Activated CD8-positive, alpha-beta memory T cell treated with anti-CD3 and anti-CD28 coated beads for 4 hours (primary cell): ENCODE measurements around the gene FKBP2.

Experiments
- DNase-seq, 2 donors: peaks; one replicate each; pipeline ENCODE4 v3.0.0-alpha.2; 2020; ENCODE audit warnings: low read depth in 2 of 2

Gene FKBP2

DNA sequence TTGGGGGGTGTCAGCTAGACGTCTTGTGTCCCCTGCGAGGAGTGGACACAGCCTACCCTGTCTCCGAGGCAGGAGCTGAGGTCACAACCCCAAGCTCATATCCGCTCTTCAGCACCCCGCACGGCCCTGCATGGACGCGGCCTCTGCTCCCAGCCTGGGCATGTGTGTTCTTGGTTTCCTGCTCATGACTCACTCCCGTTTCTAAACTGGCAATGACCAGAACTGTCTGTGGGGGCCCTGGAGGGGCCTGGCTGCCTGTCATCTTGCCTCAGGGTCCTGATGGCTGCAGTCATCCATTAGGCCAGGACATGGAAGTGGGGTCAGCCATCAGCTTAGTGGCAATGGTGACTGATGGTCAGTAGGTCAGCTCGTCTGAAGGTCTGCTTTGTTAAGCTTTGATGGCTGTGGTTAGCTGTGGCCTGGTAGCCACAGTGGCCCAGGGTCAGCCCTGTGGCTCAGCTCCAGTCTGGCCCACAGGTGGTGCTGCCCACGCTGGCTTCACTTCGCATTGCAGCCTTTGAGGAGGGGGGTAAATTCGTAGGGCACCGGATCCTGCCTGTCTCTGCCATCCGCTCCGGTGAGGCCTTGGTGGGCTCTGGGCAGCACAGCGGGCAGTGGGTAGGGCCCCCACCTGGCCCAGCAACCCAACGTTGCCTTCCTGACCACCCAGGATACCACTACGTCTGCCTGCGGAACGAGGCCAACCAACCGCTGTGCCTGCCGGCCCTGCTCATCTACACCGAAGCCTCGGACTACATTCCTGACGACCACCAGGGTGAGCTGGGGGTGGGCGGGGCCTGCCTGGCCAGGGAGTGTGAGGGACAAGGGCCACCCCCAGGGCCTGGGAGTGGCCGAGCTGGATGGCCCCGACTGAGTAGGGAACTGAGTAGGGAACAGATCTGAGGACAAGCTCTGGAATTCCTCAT is 22.4 kb downstream of the FKBP2 start:
- DNase-seq: no peak

DNA sequence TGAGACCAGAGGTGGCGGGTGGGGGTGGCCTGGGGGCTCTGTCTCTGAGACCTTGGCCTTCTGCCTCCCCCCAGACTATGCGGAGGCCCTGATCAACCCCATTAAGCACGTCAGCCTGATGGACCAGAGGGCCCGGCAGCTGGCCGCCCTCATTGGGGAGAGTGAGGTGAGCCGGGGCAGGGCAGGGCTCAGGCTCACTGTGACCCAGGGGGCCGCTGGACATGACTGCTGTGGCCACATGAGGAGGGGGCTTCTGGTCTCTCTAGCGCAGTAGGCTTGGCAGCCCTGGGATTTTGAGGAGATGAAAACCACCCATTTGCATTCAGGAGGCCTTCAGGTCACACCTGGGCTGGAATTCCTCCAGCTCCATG is 23.0 kb downstream of the FKBP2 start:
- DNase-seq: no peak

- no peak for DNase-seq
These were observed 23.5 kb downstream of the FKBP2 start for GRCh38 chr11:64264371-64264852.

GRCh38 chr11:64265176-64266160 is 24.6 kb downstream of the FKBP2 start:
- DNase-seq: no peak

DNA sequence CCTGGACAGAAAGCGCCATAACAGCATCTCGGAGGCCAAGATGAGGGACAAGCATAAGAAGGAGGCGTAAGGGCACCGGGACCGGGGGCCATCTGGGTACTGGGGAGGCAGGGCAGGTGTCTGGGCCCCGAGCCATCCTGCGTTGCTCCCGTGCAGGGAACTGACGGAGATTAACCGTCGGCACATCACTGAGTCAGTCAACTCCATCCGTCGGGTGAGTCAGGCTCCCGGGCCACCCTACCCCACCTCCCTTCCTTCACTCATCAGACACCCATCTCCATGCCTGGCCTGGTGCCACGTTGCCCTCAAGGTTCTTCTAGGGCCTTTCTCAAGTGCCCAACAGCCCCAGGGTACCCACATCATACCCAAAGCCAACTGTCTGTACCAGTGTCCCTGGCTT is 25.4 kb downstream of the FKBP2 start:
- no peak for DNase-seq

DNA sequence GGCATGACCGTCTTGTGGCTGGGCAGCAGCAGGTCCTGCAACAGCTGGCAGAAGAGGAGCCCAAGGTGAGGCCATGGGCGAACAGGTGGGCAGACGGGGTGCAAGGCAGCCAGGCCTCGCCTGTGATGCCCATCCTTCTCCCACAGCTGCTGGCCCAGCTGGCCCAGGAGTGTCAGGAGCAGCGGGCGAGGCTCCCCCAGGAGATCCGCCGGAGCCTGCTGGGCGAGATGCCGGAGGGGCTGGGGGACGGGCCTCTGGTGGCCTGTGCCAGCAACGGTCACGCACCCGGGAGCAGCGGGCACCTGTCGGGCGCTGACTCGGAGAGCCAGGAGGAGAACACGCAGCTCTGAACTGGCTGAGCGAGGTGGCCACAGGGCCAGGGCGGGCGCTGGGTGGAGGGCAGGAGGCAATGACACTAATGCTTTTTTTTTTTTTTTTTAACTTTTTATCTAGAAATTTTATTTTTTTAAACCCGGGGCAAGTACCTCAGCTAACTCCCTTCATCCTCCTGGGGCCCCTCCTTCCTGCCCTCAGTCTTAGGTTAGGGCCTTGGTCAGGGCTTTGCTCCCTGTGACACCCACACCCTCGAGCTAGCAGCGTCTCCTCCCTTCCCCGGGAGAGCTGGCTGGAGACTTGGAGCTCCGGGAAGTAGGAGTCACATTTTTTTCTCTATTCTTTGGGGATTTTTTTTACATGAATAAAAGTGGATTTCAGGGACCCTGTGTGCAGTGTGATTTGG is 26.5 kb downstream of the FKBP2 start:
- no peak for DNase-seq

GRCh38 chr11:64268025-64268892 is 27.4 kb downstream of the FKBP2 start:
- DNase-seq: no peak

DNA sequence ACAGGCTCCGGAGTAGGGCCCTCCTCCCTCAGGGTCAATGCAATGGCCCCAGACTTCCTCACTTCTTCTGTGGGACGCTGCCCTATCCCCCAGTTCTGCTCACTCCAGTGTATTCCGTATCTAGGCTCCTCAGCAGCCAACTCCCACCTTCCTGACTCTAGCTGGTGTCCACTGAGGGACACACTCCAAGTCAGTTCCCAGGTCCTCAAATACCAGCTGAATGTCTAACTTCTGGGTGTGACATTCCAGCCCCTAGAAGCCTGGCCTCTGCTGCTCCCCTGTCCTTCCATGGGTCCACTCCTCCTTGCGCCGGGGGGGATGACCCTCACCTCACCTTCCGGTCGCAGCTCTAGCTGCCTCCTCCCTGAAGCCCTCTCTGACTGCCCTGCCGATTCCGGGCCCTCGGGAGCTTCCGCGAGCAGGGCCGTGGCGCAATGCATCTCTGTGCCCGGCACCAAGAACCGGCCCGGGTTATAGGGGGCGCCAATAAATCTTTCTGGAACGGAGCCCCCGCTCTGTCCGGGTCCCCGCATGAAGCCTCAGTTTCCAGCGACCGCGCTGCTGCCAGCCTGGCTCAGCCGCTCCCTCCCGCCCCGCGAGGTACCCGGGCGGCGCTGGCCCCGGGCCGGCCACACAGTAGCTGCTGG is 28.1 kb downstream of the FKBP2 start:
- no peak for DNase-seq

GRCh38 chr11:64269540-64270220 is 28.8 kb downstream of the FKBP2 start:
- peak; percentile 94 to 96 for DNase-seq

DNA sequence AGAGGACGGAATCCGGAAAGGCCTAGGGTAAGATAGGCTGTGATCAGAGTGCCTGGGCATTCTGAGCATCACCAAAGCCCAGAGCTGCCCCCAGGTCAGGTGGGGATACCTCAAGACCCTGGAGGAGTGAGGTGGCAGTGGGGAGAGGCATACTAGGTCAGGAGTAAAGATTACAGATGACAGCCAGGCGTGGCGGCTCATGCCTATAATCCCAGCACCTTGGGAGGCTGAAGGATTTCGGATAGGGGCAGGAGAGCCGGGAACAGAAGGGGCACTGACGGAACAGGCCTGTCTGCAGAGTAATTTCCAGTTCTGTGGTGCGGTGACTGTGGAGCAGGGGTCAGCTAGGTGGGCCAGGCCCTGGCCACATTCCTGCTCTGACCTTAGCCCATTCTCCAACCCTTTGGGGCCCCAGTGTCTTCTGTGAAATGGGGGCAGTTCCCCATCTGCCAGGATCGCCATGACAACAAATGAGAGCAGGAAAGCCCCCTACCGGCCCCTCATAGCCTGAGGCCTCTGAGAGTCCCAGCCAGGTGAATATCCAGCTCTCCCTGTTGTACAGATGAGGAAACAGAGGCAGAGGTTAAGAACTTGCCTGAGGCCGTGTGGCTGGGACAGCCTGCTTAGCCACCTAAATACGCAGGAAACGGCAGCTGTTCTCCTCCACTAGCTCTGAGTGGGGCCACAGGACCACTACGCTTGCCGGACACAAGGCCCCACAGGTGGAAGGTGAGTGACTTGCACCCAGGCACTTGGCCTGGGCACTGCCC is 34.3 kb downstream of the FKBP2 start:
- no peak for DNase-seq

DNA sequence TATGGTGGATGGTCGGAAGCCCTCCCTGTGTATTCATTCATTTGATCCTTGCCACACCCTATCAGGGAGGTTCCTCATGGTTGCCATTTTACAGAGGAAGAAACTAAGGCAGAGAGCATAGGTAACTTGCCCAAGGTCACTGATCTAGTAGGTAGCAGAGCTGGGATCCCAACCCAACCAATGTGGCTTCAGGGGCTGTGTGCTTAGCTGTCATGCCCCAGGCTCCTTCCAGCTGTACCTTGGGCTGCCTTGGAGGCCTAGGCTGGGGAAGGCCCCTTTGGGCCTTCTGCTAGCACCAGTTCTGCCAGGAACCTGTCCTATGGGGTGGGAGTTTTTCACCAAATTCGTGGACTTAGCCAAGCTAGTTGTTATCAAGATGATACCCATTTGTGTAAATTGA is 34.9 kb downstream of the FKBP2 start:
- DNase-seq: no peak

GRCh38 chr11:64276653-64277431 is 35.9 kb downstream of the FKBP2 start:
- no peak for DNase-seq

DNA sequence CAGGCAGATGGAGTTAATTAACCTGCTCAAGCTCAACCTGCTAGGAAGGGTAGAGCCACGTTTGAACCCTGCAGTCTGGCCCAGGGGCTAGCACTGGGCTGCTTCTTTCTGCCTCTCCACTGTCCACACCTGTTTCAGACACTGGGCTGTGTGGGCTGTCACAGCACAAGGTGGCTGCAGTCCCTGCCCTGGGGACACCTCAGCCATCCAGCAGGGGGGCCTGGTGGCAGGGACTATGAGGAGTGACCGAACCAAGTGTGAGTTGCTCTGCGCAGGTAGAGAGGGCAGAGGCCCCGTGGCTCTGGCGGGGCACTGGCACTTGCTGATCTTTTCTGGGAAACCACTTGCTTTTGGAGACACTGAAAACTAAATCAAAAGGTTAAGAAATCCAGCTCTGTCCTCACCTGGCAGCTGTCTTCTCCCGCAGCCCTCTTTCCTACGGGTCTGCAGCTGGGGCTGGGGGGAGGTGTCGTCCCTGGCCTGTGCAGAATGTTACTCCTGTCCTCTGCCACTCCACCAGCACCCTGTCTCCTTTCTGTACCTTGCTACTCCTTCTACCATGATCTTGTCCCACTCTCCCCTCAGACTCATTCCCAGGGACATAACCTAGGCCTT is 37.8 kb downstream of the FKBP2 start:
- DNase-seq: no peak

DNA sequence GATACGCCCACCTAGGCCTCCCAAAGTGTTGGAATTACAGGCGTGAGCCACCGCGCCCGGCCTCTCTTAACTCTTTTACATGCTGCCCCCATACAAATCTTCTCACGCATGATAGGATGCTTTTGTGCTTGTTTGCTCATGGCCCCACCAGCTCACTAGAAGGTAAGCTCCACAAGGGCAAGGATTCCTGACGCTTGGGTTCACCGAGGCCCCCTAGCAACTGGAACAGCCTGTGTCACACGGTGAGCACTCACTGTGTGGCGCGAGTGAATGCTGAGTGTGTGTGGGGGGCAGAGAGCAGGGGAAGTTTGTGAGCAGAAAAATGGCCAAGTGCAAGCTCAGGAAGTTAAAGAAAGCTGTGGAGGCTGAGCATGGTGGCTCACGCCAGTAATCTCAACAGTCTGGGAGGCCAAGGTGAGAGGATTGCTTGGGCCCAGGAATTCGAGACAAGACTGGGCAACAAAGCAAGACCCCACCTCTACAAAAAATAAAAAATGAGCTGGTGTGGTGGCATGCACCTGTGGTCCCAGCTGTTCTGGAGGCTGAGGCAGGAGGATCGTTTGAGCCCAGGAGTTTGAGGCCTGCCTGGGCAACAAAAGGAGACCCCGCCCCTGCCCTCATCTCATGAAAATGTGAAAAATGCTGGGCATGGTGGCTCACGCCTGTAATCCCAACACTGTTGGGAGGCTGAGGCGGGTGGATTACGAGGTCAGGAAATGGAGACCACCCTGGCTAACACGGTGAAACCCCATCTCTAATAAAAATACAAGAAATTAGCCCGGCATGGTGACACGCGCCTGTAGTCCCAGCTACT is 41.3 kb downstream of the FKBP2 start:
- DNase-seq: no peak

DNA sequence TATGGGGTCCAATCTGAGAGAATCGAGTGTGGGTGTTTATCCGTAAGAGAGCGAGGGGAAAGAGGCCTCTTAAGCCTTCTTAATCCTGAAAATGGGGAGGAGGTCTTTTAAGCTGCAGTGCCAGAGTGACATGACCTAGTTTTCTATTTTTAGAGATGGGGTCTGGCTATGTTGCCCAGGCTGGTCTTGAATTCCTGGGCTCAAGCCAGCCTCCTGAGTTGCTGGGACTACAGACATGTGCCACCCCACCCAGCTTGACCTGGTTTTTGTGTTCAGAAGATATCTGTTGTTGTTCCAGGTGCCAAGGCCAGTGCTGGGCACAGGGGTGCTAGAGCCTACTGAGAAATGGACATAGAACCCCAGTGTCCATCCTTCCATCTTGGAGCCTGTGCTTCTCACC is 42.2 kb downstream of the FKBP2 start:
- no peak for DNase-seq

DNA sequence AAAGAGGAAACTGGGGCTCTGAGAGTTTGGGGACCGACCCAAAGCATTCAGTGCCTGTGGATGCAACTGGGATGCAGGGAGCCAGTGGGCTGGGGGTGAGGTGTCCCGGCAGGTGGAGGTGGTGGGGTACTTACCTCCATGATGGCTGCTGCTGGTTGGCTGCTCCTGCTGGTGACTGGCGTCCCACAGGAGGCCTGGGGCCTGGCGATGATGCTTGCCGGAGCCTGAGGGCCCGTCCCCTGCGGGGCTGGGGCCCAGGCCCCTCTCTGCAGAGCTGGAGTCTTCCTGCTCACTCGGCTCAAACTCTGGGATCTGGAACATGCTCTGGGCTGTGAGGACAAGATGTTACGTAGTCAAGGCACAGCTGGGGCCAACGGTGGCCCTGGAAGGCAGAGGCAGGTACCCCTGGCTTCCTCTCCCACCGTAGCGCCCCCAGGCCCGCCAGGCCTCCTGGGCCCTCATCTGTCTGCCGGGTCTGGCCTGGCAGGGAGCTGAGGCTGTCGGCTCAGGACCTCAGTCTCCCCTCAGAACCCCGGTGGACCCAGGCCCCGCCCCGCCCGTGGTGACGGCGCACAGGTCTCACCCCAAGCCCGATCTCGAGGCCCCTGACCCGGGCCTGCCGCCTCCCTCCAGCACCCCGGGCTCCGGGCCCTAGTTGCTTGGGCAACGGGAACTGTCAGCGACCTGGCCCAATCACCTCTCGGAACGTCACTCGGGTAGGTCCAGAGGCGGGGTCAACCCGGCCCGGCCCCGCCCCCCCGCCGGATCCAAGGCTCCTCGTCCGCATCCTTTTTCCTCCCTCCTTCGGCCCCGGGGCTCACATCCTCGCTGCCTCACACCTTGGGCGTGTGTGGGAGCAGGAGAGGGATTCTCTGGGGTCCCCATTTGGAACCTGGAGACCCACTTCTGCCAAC is 43.4 kb downstream of the FKBP2 start, which contains the start of gene BAD:
BAD (minus strand) TSS at position 618 of the 914 bp plus-strand sequence; CDS start at position 321, 297 bp downstream.
- peak; percentile 84 to 86 for DNase-seq
